Forelimb muscle (tissue), 1 donor: Measurements from ENCODE around the gene DCC. TPM values are rescaled to one million over a fixed set of nuclear protein-coding genes. Genes with fewer than 3 reads are reported as not detected.
"Not testable (repeated sequence)": the region's sequence is repeated elsewhere in the genome, so short reads cannot be mapped to it uniquely, and the experiment has no call there.

Source experiments
- DNase-seq: peaks from one replicate; pipeline ENCODE4 v3.0.0-alpha.2; 2013; ENCODE audit warnings: low read depth
- polyA plus RNA-seq: library from polyadenylated mRNA; unstranded; fragments of 120-200 nt; gene quantifications from one replicate; pipeline ENCODE4 v1.2.1, GENCODE V29; 2013; ENCODE audit not compliant: insufficient read length

The DCC gene
- polyA plus RNA-seq, 1 donor: 0.09 TPM

DNA sequence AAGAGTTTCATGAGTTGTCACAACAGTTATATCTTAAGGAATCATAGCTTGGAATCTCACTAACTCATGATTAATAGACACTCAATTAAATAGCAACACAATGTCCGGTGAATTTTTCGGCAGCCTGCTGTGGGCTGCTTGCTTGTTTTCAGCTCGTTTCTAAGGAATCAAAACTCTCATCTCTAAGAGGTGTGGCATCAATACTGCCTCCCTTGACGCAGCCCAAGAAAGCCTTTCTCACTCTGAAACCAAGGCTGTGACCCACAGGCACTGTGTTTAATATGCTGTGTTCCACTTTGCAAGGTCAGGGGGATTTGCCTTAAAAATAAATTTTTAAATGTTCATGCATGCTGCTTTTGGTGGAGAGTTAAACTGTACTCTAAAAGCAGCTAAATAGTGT lies 5.4 kb downstream of the DCC start:
- no peak for DNase-seq

DNA sequence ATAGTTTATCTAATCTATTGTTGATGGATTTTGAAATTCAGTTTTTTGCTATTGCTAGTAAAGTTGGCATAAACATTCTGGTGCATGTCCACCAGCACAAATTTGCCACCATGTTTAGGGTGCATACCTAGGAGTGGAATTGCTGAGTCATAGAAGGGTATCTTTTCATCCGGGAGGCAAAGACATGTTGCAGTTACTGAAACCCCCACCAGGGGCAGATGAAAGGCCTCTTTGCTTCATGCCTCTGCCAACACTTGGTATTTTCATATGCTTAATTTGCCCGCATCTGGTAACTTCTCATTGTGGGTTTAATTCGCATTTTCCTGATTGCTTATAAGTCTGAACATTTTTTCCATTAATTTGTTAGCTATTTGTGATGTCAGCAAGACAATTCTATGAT lies 8.2 kb downstream of the DCC start:
- no peak for DNase-seq

DNA sequence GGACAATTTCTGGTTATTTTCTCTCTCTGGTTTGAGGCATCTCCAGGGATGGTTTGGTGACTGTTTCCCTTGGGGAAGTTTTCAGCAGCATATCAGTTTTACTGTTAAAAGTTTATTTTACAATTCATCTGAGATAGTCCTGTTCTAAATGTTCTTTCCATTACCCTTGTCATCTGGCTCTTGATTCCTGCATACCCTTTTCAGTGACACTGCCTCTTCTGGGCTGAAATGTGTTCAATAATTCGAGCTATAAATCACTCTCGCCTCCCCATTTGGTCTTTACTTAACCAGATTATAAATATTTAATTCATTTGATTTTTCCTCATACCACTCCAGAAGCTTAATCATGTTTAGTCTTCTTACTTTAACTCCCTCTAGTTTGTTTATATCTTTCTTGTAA lies 9.5 kb downstream of the DCC start:
- DNase-seq: no peak

DNA sequence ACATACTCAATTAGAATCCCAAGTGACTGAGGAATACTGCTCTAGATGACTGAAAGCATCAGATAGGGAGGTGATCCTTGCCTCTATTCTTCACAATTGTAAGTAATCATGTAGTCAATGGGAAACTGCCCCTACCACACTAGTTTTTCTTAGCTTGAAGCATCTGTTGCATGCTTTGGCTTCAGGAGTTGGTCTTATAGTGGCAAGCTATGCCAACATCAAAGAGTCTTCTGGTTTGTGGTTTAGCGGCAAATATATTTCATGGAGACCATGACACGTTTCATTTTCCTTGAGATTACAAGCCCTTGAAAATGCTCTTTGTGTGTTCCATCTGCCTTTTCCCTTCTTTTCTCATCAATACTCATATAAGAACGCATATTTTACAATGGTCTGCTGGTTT lies 12.9 kb downstream of the DCC start:
- no peak for DNase-seq

DNA sequence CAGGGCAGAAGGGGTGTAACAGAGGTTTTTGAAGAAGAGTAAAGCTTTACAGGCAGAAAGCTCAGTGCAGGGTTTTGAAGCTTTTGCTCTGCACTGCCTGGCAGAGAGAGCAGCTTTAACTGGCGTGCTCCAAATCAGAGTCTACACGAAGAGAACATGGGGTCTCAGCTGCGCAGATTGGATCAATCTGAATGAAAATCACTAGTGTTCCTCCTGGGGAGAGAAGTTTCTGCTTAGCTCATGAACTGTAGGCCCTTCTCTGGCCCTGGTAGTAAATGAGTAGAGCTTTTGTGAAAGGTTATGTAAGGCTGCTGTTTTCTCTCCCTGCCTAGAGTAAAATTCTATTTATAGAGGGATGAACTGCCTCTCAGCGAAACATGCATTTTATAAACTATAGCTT lies 13.6 kb downstream of the DCC start:
- no peak for DNase-seq

DNA sequence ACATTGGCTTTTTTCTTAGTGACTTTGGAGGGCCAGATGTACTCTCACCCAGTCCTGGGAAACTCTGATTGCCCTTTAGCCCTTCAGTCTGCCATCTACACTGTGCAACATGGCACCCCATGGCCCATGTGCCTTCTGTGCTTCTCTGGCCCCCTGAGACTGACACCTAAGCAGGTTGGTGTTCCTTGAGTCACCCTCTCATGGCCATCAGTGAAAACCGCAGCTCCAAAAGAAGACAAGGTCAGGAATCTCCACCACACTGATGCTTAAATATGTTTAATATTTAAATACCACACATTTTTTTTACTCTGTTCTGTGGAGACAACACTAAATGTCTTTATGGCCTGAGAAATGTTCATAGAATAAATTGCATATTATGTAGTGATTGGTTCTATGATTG lies 23.9 kb downstream of the DCC start:
- DNase-seq: no peak

DNA sequence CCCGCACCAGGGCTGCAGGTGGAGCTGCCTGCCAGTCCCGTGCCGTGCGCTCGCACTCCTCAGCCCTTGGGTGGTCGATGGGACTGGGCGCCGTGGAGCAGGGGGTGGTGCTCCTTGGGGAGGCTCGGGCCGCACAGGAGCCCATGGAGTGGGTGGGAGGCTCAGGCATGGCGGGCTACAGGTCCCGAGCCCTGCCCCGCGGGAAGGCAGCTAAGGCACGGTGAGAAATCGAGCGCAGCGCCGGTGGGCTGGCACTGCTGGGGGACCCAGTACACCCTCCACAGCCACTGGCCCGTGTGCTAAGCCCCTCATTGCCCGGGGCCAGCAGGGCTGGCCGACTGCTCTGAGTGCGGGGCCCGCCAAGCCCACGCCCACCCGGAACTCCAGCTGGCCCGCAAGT lies 26.9 kb downstream of the DCC start:
- DNase-seq: not testable (repeated sequence)

DNA sequence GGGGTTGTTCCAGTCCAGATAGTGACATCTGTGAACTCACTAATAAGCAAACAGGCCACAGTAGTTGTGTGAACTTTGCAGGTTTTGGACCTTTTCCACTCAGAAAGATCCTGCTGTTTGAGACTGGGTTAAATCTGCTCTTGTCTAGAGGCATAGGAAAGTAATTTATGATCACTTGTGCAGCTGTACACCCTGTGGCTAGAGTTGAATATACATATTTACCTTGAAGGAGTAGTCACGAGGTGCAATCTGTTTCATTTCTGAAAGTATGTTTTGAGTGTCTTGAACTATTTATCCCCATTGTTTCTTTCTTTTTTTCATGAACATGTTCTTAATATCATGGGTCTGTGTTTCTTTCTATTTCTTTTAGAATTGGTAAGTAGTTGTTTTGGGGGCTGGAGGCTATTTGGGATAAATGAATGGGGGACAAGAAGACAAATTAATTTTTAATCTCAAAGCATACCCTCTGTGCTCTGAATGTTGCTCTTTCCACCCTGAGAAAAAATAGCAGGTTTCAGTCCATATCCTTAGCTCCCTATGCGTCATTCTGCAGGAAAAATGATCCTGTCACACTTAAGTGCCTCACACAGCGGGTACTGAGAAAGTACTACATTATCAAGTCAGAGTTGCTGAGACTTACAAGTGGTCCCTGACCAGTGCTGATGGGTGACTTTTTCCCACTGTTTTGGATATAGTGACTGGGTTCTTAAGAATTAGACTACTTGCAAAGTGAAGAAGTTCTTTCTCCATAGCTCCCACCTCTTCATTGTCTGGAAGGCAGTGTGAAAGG lies 28.2 kb downstream of the DCC start:
- no peak for DNase-seq

DNA sequence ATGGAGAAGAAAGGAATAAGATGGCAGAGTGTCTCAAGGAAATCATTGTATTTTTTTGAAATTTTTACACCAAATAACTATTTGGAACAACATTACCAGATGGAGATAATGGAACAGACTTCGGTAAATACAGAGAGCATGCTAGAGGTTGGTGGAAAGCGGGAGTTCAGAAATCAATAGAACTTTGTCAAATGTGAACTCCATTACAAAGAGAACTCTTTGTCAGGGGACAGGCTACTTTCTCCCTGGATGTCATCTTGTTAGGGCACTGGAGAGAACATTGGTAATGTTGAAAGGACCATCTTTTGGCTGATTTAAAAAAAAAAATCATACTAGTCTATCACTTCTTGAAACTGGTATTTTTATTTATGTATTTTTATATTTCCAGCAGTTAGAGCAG lies 30.8 kb downstream of the DCC start:
- no peak for DNase-seq

DNA sequence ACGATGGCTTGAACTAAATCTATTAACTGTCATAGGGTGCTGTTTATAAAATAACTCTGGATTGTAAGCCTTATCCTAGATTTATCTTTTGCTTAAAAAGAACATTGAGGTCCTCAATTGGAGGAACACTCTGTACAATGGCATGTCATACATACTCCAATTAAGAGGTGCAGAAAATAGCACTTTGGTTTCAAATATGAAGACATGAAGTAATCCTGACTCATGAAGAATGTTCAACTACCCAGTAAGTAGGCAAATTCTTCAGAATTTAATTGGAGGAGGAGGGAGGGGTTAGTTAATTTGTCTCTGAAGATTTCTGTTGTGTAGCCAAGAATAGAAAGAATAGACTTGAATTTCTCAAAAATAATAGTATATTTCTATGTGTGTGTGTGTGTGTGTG lies 36.1 kb downstream of the DCC start:
- DNase-seq: no peak

DNA sequence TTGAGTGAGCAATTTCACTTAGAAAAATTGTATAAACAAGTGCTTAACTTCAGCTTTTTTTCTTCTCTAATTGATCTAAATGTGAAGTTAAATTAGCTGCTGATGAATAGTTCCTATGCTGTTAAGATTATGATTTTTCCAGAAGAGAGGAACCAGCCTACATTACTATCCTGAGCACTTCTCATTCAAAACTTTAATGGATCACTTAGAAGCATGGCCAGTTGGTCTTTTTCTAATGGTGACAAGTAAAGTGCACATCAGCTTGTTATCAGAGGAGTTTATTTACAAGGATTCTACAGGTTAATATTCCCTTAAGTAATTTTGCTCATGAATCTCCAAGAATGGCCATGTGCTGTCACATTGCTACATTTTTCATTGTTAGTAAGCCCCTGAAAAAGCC lies 37.1 kb downstream of the DCC start:
- no peak for DNase-seq

DNA sequence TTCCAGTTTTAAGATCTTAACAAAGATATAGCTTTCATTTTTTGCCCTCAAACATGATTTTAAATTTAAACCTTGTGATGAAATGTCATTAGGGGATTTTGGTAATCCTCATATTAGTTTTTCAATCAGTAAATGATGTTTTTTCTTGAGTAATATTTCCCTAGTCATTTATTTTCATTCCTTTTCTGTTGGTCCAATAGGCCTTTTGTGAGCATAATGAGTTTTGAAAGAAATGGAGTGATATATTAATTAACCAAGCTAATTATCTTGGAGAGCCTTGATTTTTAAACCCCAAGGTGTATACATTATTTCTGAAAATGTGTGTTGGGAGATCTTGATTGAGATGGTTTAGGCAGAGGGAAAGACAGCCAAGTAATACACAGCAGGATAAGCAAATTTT lies 46.3 kb downstream of the DCC start:
- DNase-seq: no peak

DNA sequence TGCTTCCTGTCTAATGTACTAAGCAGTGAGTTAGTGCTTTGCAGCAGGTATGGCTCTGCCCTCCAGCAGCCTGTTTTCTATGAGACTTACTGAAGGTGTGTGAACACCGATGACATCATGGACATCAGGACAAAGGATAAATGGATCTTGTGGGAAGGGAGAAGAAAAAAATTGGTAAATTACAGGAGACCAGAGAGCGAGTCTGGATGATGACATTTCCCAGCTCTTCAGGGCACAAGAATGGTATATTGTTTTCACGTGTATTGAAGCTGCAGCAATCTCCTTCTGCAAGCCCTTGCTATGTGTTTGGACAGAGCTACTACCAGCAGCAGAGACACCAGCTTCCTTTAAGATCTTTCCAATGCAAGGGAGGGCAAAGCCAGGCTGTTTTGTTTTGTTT lies 47.2 kb downstream of the DCC start:
- DNase-seq: no peak

DNA sequence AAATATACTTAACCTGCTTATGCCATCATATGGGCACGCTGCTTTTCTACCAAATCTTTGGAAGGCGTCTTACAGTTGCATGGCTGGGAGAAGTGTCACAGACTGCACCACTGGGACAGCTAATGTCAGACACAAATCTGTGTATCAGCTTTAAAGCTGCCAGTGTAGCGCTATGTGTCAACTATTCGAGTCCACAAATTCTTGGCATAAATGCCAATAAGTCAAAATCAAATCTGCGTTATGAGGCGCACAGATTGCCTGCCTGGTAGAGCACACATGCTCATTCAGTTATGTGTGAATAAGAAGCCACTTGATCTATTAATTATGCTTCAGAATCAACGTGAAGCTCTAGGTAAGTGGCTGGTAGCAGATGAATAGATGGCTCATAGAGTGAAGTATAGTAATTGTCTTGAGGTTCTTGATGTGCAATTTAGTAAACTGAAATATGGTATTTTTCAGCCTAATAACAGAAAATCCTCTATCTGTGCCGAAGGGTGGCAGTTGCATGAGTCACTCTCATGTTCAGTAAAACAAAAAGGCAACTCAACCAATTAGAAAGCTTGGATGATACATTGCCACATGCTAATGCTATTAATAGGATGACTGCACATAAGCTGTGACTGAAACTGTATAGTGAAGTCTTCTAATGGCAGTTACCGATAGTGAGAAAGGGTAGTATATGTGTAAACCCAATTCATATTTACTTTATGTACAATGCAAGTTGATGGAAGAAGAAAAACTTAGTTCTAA lies 52.0 kb downstream of the DCC start:
- no peak for DNase-seq

DNA sequence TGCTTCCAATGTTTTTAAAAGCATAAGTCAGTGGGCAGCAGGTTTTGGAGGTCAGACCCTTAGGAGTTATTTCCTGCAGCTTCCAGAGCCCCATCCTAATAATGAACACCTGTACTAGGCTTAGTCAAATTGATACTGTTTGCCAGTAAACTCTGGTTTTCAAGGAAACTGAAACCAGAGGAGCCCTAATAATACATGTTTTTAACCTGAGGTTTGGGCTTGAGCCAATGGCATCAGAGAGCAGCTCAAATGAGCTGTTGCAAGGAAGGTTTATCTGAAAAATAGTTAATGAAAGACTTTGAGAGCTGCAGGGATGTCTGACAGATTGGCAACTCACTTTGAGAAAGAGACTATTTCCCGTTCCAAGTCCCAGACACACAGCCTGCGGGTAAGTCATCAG lies 54.6 kb downstream of the DCC start:
- DNase-seq: no peak

DNA sequence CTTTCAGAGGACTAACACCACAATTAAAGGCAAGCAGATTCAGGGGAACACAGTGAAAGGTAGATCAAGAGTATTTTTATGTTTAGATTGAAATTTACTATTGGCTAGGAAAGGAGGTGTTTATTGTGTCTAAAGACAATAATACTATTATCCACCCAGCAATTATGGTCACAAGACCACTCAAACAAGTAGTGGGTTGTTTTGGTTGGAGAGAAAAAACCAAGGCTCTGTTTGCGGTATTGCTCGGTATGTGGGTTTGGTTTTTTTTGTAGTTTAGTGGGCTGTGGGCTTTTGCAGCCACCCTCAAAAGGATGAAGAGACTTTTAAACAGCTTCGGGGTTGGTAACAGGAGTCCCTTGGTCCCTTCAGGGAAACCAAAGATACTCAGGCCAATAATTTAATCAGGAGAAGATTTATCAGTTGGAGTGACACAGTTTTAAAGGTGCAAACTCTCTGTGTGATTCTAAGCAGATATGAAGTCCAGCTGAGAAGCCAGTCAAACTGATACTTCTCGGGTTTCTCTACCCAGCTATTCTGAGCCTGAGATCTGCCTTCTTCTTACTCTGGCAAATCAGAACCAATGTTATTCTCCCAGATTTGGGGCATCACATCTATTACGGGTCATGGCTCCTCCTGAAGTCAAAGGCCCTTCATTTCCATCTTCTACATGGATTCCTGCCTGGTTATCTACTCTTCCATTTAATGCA lies 55.3 kb downstream of the DCC start:
- no peak for DNase-seq

DNA sequence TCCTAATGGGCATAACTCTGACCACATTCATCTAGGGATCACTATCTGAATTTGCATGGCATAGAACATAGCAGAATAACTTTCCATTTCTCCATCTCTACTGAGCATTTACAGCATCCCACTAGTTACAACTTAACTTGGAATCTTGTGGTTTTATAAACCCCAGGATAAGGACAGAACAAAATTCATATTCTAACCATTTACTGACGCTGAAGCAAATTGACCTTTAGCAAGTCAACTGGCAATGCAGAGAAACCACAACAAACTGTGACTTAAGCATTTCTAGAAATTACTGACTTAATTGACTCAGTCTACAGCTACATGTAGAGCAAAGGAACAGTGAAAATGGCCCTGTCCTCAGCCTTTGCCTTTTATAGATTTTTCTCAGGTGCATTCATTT lies 61.2 kb downstream of the DCC start:
- no peak for DNase-seq

DNA sequence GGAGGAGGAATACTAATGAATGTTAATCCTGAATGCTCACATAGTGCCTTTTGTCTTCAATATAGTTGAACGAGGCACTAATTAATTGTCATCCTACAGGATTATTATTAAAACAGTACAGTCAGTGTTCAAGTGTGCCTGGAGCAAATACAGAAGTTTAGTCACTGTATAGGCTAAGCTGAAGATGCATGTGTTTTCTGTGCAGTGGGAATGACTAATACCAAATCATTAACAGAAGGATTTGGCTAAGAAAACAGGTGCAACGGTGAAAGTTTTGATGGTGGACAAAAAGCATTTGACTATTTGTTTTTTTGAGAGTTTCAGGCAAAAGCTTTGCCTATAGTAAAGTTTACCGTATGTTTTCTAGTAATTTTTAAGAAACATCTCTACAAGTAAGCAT lies 62.8 kb downstream of the DCC start:
- DNase-seq: no peak

DNA sequence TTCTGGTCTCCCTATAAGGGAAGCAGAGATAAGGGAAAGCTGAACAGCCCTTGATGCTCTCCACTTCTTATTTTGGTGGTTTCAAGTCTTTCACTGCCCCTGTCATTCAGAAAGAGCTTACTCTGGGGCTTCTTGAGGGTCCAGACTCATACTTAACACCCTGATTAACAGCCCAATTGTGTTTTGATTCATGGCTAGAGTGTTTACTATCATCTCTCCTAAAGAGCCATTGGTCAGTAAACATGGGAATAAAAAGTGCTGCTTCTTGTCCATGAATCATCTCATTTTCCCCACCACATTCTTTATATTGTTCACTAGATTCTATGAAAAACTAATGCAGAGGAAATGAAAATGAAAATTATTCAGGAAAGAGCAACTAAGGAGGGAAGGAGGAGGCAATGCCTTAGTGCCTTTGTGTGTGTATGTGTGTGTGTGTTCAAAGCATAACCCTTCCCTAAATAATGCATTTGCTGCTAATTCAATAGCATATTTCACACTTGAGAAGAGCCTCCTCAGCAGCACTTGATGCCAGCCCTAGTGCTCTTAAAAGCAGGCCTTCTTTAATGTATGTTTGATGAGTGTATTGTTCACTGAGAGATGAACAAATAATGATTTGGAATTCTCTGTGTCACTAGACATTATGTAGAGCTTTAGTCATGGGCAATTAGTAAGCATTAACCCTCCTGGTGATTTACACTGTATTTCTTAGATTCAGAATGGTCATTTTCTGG lies 63.5 kb downstream of the DCC start:
- DNase-seq: no peak

DNA sequence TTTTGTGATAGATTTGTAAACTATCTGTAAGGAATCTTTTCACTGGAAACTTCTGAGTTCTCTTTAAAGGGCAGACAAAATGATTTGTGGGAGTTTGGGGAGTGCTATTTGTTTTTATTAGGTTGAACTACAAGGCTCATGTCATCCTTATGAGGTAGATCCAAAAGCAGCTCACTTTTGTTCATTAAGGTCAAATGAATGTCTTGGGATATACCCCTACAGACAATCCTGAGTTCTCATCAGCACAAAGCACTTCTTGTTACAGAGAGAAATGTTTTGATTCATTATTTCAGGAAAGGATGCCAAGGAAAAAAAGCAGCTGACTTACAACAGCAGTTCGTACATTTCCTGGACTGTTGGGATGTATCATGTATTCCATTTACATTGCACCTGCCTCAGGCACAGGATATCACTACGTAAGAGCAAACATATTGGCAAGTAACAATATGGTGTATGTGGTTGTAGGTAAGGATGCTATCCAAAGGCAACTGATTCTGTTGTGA lies 68.9 kb downstream of the DCC start:
- no peak for DNase-seq

DNA sequence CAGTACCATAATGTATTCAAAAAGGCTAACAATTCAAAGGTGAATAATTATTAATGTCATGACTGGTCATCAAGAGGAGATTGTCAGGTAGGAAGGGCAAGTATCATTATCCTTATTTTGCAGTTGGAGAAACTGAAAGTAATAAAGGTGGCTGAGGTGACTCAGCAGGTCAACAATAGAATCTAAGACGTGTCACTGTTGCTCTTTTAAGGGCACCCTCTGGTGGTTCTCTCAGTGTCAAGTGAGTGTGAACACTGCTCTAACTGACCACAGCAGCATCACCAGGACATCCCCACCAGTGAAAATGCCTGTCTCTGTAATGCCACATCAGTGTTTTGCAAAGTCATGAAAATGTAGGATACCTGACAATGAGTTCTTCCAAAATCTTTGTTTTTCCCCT lies 69.7 kb downstream of the DCC start:
- no peak for DNase-seq

DNA sequence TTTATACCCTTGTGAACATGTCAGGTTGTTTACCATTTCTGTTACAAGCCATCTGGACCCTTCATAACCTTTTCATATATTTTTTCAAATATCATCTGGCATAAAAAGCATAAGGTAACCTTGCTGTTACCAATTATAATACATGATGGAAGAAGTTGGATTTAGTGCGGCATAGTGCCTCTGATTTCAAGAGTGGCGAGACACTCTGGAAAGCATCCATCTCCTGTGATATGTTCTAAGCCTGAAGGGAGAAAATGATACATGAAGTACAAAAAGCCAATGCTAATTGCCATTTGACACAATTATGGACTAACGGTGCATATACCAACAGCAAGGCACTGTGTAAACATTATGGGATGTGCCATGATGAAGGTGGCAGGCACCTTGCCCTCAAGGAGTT lies 75.1 kb downstream of the DCC start:
- DNase-seq: no peak
